LNCAP (cell line): ENCODE measurements around the gene SCEL.

Source experiments
- CTCF ChIP-seq: fragments of 450-650 bp; IDR thresholded peaks from 2 replicates; pipeline ENCODE4 v1.5.1; 2017; ENCODE audit warnings: mild to moderate bottlenecking

Gene SCEL

GRCh38 chr13:77522444-77522843 lies 13.1 kb upstream of the SCEL start:
- no peak for TF ChIP-seq CTCF

GRCh38 chr13:77523386-77523785 lies 12.1 kb upstream of the SCEL start:
- TF ChIP-seq CTCF, result no peak

- TF ChIP-seq CTCF, result no peak
These were observed 11.4 kb upstream of the SCEL start for GRCh38 chr13:77523834-77524728.

GRCh38 chr13:77528414-77528813 lies 7.1 kb upstream of the SCEL start:
- no peak for TF ChIP-seq CTCF

GRCh38 chr13:77528834-77529500 lies 6.5 kb upstream of the SCEL start:
- TF ChIP-seq CTCF, result no peak

- TF ChIP-seq CTCF, result no peak
These were observed 6.0 kb upstream of the SCEL start for GRCh38 chr13:77529501-77529840.

GRCh38 chr13:77530875-77531274 lies 4.6 kb upstream of the SCEL start:
- TF ChIP-seq CTCF, result no peak
